ENCODE measurements around the gene RHOB. TPM values are rescaled to one million over a fixed set of nuclear protein-coding genes. Genes with fewer than 3 reads are reported as not detected.
A peak's percentile ranks its signal among the peaks of the same experiment; 100 is the strongest.

The RHOB gene
- total RNA-seq, 1 donor from 2014 or later, result 926 TPM

DNA sequence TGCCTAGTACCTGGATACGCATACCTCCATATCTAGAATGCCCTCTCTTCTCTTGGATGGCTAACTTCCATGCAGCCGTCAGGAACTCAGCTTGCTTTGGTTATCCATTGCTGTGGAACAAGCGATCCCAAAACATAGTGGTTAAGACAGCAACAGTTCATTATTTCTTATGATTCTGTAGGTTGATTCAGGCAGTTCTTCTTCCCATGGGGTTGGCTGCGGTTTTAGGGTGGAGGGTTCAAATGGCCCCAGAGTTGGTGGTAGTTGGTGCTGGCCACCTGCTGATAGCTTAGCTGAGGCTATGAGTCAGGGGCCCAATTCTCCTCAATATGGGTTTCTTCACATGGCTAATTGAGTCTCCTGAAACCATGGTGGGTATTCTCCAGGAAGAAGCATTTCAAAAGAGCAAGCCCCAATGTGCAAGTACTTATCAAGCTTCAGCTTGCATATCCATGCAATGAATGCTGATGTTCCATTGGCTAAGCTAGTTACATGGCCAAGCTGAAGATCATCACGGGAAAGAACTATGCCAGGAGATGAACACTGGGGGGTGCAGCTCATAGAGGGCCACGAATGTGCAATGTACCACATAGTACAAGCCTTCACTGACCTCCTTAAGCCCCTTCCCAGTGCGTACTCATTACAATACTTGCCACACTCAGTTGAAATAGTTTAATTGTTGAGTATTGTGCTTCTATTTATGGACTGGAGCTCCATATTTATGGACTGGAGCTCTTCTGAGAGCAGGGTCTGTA, 10.0 kb upstream of the RHOB start:
- no peak for DNase-seq (ENCODE audit: low read depth, low spot score)

DNA sequence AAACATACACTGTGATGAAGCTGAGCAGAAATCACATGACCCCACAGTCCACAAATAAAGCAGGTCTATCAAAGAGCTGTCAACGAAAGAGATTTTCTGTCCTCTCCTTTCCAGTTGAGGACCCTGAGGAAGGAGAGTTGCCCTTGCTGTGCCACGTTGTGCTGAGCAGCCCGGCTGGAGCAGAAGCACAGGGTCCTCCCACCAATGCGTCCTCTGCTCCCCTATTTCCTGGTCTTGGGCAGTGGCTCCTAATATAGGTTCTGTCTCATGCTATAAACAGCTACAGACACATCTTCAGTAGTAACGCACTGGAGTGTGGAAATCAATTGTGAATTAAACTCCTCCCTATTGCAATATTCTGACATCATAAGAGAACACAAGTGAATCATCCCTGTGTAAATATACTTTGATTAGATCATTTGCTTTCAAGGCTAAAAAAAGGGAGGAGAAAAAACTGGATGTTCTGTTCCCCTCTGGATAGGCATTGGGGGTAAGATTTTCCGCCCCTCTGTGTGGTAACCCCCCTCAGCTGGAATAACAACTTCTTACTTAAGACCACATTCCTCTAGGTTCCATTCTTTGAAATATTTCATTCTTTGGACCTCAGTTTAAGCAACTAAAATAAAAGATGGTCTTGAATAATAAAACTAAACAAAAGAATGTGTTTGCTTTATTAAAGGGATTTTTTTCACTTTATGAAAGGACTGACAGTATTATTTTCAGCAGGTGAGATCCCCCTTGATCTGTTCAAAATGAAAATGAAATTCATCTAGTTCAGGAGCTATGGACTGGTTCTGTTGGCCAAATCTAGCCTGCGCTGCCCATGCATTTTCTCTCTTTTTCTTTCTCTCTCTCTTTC, 8.3 kb upstream of the RHOB start:
- DNase-seq (ENCODE audit: low read depth, low spot score), result no peak

DNA sequence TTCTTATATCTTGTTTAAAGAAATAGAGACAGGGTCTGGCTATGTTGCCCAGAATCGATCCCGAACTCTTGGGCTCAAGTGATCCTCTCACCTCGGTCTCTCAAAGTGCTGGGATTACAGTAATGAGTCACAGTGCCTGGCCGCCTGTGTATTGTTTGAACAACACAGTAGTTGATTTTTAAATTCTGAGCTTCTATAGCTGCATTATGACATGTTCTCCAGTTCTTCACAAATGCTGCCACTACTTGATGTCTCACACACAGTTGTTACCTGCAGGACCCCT, 7.7 kb upstream of the RHOB start:
- DNase-seq (ENCODE audit: low read depth, low spot score), result no peak

DNA sequence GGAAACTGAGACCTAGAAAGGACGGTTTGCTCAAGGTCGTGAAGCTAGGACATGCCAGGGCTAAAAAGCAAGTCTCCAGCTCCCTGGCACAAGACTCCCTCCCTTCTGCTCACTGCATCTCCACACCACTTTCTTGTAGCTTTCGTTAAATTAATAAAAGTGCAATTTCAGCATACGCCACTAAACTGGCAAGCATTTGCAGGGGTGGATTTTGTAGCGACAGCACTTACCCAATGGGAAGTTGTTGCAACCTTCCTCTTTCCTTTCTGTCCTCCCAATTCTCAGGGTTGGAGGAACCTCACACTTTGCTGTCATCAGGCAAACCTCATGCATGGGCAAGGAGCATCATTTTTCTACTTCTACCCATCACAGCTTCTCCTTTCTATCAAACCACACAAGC, 7.4 kb upstream of the RHOB start:
- no peak for DNase-seq (ENCODE audit: low read depth, low spot score)

DNA sequence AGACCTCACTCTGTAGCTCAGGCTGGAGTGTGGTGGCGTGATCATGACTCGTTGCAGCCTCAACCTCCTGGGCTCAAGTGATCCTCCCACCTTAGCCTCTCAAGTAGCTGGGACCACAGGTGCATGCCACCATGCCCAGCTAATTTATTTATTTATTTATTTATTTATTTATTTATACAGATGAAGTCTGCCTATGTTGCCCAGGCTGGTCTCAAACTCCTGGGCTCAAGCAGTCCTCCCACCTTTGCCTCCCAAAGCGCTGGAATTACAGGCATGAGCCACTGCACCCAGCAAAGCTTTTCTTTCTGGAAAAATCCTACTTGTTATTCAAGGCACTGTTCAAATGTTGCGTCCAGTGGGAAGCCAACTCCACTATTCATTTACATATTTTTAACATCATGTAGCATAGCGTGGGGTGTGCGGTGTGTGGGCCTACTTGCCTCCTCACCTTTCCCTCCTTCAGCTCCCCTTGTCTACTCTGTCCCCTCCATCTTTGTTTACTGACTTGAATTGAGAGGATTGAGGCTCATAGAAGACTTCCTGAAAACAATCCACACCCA, 6.8 kb upstream of the RHOB start:
- no peak for DNase-seq (ENCODE audit: low read depth, low spot score)

DNA sequence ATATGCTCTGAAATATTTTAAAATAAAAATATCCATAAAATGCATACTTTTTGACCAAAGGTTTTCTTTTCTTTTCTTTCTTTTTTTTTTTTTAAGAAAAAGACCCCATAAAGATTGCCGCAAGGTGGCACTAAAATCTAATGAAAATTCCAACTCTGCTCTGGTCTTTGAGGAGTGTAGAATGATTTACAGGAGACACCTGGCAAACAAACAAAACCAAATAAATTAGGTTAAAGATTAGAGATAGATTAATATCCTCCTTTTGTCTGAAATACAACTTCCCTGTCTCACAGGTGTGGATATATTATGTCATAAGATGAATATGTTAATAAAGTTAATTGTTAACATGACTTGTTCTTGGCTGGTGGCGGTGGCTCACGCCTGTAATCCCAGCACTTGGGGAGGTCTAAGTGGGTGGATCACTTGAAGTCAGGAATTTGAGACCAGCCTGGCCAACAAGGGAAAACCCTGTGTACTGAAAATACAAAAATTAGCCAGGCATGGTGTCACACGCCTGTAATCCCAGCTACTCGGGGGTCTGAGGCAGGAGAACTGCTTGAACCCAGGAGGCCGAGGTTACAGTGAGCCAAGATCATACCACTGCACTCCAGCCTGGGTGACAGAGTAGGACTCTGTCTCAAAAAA, 3.5 kb upstream of the RHOB start:
- DNase-seq (ENCODE audit: low read depth, low spot score), result no peak

DNA sequence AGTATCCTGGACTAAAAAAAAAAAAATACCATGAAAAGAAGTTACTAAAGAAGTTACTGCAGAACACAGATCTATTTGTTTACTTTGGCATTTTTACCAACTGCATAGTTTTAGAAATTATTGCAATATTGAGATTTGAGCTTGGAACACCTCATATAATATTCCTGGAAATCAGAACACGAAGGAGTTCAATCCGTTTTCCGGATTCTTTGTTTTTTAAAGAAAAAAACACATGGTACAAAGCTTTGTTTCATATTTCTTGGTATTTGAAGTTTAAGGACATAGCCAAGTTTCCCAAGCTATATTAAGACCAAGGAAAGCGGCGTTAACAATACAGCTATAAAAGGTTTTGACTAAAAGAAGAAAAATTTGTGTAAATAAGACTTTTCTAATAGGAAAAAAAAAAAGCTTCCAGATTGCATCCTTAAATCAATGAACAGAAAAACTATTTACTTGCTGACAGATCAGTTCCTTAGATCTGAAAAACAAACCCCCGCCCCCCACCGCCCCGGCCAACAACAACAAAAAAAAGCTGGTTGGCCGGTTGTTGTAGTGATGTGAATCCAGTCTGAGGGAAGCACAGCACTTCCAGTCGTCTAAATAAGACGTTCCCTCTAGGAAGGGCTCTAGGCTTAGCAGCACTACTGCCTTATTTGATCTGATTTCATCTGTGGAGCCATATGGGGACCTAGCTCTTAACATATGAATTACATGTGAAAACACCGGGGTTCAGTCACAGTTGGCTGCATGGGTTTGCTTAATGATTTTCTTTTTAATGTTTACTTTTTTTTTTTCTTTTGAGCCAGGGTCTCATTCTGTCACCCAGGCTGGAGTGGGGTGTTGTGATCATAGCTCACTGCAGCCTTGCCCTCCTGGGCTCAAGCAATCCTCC, 2.5 kb upstream of the RHOB start:
- no peak for DNase-seq (ENCODE audit: low read depth, low spot score)

- DNase-seq (ENCODE audit: low read depth, low spot score), result no peak
Measured at GRCh38 chr2:20444993-20445910, 1.6 kb upstream of the RHOB start.

- DNase-seq (ENCODE audit: low read depth, low spot score), result no peak
Measured at GRCh38 chr2:20446255-20446916, 488 bp upstream of the RHOB start.

DNA sequence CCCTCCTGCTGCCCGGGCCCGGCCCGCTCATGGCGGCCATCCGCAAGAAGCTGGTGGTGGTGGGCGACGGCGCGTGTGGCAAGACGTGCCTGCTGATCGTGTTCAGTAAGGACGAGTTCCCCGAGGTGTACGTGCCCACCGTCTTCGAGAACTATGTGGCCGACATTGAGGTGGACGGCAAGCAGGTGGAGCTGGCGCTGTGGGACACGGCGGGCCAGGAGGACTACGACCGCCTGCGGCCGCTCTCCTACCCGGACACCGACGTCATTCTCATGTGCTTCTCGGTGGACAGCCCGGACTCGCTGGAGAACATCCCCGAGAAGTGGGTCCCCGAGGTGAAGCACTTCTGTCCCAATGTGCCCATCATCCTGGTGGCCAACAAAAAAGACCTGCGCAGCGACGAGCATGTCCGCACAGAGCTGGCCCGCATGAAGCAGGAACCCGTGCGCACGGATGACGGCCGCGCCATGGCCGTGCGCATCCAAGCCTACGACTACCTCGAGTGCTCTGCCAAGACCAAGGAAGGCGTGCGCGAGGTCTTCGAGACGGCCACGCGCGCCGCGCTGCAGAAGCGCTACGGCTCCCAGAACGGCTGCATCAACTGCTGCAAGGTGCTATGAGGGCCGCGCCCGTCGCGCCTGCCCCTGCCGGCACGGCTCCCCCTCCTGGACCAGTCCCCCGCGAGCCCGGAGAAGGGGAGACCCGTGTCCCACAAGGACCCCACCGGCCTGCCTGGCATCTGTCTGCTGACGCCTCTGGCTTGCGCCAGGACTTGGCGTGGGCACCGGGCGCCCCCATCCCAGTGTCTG, 767 bp downstream of the RHOB start:
- DNase-seq (ENCODE audit: low read depth, low spot score), result no peak

DNA sequence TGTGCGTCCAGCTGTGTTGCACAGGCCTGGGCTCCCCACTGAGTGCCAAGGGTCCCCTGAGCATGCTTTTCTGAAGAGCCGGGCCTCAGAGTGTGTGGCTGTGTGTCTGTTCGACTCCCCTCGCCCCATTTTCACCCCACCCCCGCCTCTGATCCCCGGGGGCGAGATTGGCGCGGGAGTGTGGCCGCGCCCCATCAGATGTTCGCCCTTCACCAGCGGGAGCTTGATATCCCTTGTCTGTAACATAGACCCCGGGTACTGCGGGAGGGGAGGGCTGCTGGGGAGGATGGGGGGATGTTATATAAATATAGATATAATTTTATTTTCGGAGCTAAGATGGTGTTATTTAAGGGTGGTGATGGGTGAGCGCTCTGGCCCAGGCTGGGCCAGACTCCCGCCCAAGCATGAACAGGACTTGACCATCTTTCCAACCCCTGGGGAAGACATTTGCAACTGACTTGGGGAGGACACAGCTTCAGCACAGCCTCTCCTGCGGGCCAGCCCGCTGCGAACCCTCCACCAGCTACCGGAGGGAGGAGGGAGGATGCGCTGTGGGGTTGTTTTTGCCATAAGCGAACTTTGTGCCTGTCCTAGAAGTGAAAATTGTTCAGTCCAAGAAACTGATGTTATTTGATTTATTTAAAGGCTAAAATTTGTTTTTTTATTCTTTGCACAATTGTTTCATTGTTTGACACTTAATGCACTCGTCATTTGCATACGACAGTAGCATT, 1.5 kb downstream of the RHOB start:
- no peak for DNase-seq (ENCODE audit: low read depth, low spot score)

GRCh38 chr2:20448977-20449306, 2.1 kb downstream of the RHOB start:
- DNase-seq (ENCODE audit: low read depth, low spot score), result no peak

DNA sequence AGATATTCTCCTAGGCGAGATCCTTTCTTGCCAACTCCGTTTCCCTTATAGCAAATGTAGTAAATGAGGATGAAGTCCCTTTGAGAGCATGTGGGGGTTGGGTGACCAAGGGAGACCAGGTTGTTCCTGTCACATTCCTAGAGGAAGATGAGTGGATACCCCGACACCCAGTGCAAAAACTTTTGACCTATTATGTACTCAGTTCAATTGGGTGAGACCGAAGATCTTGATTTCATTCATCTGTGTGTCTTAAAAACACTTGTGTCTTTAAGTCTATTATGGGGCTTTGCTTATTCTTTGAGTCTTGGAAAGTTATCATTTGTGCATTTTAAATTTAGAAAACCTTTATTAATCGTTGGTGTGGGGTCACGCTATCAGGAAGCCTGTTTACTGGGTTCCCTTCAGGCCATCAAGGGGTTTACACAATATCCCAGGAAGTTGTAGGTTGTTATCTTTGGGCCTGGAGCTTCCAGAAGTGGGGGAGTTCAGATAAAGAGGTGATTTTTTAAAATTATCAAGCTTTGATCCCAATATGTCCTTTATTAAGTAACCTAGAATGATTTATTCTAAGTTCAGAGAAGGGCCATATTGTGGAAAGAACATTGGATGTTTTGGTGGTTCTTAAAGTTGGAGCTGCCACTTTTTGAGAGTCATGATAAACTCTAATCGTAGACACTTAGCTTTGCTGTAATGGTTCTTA, 2.8 kb downstream of the RHOB start:
- DNase-seq (ENCODE audit: low read depth, low spot score), result no peak

GRCh38 chr2:20450201-20450999, 3.5 kb downstream of the RHOB start:
- peak; percentile 83 for DNase-seq (ENCODE audit: low read depth, low spot score)

DNA sequence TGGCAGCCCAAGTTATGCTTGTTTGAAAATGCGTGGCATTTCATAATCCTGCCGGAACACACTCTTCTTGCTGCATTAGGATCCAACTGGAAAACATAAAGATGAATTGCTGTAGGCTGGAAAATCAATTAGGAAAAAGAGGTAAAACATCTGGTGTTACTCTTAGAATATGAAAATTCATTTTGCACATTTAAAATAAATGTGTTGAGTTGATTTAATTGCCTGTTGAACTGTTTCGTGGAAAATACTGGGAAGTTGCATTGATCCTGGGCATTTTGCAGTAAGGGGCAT, 4.1 kb downstream of the RHOB start:
- no peak for DNase-seq (ENCODE audit: low read depth, low spot score)

GRCh38 chr2:20451341-20451740, 4.5 kb downstream of the RHOB start:
- no peak for DNase-seq (ENCODE audit: low read depth, low spot score)

Measured in pulmonary artery endothelial cell (primary cell).